Activated naive CD4-positive, alpha-beta T cell treated with anti-CD3 and anti-CD28 coated beads for 36 hours (primary cell): ENCODE results near the gene CAMSAP1. TPM values are rescaled to one million over a fixed set of nuclear protein-coding genes. Genes with fewer than 3 reads are reported as not detected.
"Not testable (repeated sequence)": the region's sequence is repeated elsewhere in the genome, so short reads cannot be mapped to it uniquely, and the experiment has no call there.

Experiments
- CTCF ChIA-PET: fragments of 350-600 bp; sonication (Branson Sonifier 250); formaldehyde crosslinking; loops from one replicate; lab custom pipeline; 2021; ENCODE audit warnings: antibody characterized with exemption; lab: Charles Lee
- DNase-seq: peaks from one replicate; pipeline ENCODE4 v3.0.0-alpha.2; 2020
- H3K27ac Mint-ChIP-seq: one replicate; pipeline ENCODE4 v1.8.0; 2021; ENCODE audit warnings: mild to moderate bottlenecking, mixed read lengths
- H3K27me3 Mint-ChIP-seq: one replicate; pipeline ENCODE4 v1.8.0; 2021; ENCODE audit warnings: low read depth, mixed read lengths
- H3K36me3 Mint-ChIP-seq: one replicate; pipeline ENCODE4 v1.8.0; 2021; ENCODE audit warnings: low read depth, mixed read lengths
- H3K4me1 Mint-ChIP-seq: one replicate; pipeline ENCODE4 v1.8.0; 2021; ENCODE audit warnings: low read depth, mixed read lengths
- H3K4me3 Mint-ChIP-seq: one replicate; pipeline ENCODE4 v1.8.0; 2021; ENCODE audit warnings: mild to moderate bottlenecking, moderate library complexity, mixed read lengths
- H3K9me3 Mint-ChIP-seq: one replicate; pipeline ENCODE4 v1.8.0; 2021; ENCODE audit warnings: mixed read lengths
- intact Hi-C: fragments of 100-400 bp; cut with micrococcal nuclease; formaldehyde crosslinking; loops from one replicate; pipeline ENCODE4 v1.15.1; 2023
- total RNA-seq, 2 experiments: library from RNA; stranded (reverse); gene quantifications; one replicate each; pipeline ENCODE4 v1.2.3, GENCODE V29; 2021

The CAMSAP1 gene
- total RNA-seq, 2 experiments from 2014 or later: 32.6 to 35.2 TPM

- H3K27me3 Mint-ChIP-seq: no peaks in the 10 kb centered on the region
- H3K4me1 Mint-ChIP-seq: peaks cover 31% of the 10 kb centered on the region
- no peak for DNase-seq
- H3K27ac Mint-ChIP-seq: no peak overlapping the region
- peaks cover 6% of the 10 kb centered on the region for H3K9me3 Mint-ChIP-seq
- CTCF ChIA-PET: no interaction called here
- no peak overlapping the region for H3K4me3 Mint-ChIP-seq
- intact Hi-C loops: no loop called here
- H3K36me3 Mint-ChIP-seq: peaks cover 12% of the 10 kb centered on the region
These were observed 16.2 kb upstream of the CAMSAP1 start for GRCh38 chr9:135923508-135923907.

DNA sequence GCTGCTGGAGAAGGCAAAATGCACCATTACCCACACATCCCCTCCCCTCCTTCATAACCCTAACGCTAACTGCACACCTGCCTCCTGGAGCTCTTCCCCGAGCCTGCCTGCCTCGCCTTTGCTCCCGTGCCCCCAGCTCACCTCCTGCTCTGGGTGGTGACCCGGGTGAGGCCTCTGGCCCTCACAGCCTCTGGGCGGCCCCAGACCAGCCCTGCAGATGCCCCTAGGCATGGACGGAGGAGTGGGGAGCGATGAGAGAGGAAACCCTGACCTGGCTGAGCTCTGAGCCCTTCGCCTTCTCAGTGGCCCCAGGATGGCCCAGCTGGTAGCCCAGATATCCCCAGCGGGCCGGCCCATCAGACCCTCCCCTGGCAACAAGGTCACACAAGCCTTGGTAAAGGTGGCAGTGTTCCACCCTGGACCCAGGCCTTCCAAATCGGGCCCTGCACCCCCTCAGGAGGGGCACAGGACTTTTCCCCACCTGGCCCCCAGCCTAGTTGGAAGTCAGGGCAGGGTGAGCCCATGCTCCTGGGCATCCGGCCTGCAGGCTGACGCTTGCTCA, 14.5 kb upstream of the CAMSAP1 start:
- no peak overlapping the region for H3K4me3 Mint-ChIP-seq
- peaks cover 17% of the 10 kb centered on the region for H3K36me3 Mint-ChIP-seq
- no peaks in the 10 kb centered on the region for H3K27me3 Mint-ChIP-seq
- intact Hi-C loops: no loop called here
- CTCF ChIA-PET: no interaction called here
- peaks cover 28% of the 10 kb centered on the region for H3K4me1 Mint-ChIP-seq
- H3K9me3 Mint-ChIP-seq: peaks cover 17% of the 10 kb centered on the region
- no peak for DNase-seq
- H3K27ac Mint-ChIP-seq: no peak overlapping the region

DNA sequence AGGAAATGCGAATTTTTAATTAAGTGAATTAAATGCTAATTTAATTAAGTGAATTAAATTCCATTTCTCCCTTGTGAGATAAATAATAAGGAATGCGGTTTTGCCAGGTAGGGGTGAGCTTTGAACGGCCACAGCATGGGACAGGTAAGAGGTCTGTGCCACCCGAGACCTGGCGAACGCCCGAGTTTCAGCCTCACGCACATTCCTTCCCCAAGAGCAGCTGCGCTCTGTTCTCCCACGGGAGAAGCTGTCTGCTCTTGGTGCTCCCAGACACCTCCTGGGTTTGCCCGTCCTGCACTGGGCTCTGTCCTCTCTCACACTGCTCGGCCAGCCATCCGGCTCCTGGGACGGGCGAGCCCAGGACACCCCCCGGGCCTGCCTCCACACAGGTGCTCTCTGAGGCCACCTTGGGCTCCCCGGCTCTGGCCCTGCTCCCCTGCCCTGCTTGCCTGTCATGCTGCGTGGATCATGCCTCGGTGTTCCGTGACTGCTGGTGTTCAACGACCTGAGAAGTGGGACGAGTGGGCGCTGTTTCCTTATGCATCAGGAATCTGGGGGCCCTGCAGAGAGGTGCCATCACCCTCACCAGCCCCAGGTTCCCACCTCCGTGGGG, 13.7 kb upstream of the CAMSAP1 start:
- CTCF ChIA-PET: no interaction called here
- DNase-seq: no peak
- Mint-ChIP-seq H3K4me3 (no peak overlapping the region), H3K9me3 (peaks cover 23% of the 10 kb centered on the region), H3K36me3 (peaks cover 24% of the 10 kb centered on the region), H3K27me3 (no peaks in the 10 kb centered on the region), H3K27ac (no peak overlapping the region), H3K4me1 (peaks cover 20% of the 10 kb centered on the region)
- intact Hi-C loops: no loop called here

DNA sequence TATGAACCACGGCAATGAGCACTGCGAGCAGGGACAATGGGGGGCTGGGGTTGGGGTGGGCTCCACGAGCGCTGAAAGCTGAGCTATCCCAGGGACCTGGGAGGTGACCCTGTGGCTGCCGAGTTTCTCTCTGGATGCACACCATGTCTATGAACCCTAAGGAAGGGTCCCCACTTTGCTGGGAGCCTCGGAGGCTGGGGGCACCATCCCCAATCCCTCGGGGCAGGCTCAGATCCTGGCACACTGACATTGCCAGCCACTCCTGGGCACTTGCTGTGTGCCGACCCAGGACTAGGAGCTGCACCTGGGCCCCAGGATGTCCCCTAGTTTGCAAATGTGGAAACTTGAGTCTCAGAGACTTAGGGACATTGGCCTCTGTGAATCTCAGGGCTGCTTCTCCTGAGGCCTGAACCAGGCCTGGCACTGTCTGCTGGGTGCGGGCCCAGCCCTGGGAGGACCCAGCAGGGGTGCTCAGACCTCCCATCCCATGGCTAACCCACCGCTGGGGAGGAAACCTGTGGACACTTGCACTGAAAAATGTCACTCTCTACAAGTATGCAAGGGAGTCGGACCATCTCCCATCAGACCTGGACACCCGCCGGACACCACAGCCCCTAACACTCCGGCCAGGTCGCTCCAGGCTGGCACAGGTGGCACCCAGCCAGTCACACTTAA, 13.0 kb upstream of the CAMSAP1 start:
- CTCF ChIA-PET: no interaction called here
- no peak for DNase-seq
- Mint-ChIP-seq H3K4me3 (no peak overlapping the region), H3K36me3 (peaks cover 27% of the 10 kb centered on the region), H3K27me3 (no peaks in the 10 kb centered on the region), H3K4me1 (peaks cover 13% of the 10 kb centered on the region), H3K9me3 (peaks cover 30% of the 10 kb centered on the region), H3K27ac (no peak overlapping the region)
- intact Hi-C loops: no loop called here

GRCh38 chr9:135919318-135919890, 12.1 kb upstream of the CAMSAP1 start:
- H3K9me3 Mint-ChIP-seq: peaks cover 40% of the 10 kb centered on the region
- H3K27ac Mint-ChIP-seq: no peak overlapping the region
- no peak for DNase-seq
- CTCF ChIA-PET: no interaction called here
- peaks cover 32% of the 10 kb centered on the region for H3K36me3 Mint-ChIP-seq
- H3K27me3 Mint-ChIP-seq: no peaks in the 10 kb centered on the region
- peaks cover 3% of the 10 kb centered on the region for H3K4me1 Mint-ChIP-seq
- intact Hi-C loops: no loop called here
- H3K4me3 Mint-ChIP-seq: no peak overlapping the region

- H3K4me1 Mint-ChIP-seq, H3K4me3 Mint-ChIP-seq, intact Hi-C loops, H3K27me3 Mint-ChIP-seq, H3K27ac Mint-ChIP-seq, CTCF ChIA-PET, DNase-seq: not testable (repeated sequence)
- Mint-ChIP-seq H3K9me3 (peaks cover 52% of the 10 kb centered on the region), H3K36me3 (peaks cover 63% of the 10 kb centered on the region)
These were observed 8.9 kb upstream of the CAMSAP1 start for GRCh38 chr9:135916227-135916626.

GRCh38 chr9:135914921-135915320, 7.6 kb upstream of the CAMSAP1 start:
- DNase-seq: no peak
- Mint-ChIP-seq H3K27ac (no peak overlapping the region), H3K4me3 (no peak overlapping the region), H3K36me3 (peaks cover 75% of the 10 kb centered on the region), H3K9me3 (peaks cover 52% of the 10 kb centered on the region), H3K4me1 (peaks cover 9% of the 10 kb centered on the region), H3K27me3 (no peaks in the 10 kb centered on the region)
- intact Hi-C loops: no loop called here
- CTCF ChIA-PET: no interaction called here

DNA sequence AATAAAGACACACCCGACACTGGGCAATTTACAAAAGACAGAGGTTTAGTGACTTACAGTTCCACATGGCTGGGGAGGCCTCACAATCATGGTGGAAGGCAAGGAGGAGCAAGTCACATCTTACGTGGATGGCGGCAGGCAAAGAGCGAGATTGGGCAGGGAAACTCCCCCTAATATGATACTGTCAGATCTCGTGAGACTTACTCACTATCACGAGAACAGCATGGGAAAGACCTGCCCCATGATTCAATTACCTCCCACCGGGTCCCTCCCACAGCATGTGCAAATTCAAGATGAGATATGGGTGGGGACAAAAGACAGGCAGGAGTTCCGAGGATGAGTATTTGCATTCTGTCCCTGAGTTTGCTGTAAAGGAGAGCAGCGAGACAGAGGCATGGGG, 3.9 kb upstream of the CAMSAP1 start:
- intact Hi-C loops, CTCF ChIA-PET, H3K27me3 Mint-ChIP-seq: not testable (repeated sequence)

DNA sequence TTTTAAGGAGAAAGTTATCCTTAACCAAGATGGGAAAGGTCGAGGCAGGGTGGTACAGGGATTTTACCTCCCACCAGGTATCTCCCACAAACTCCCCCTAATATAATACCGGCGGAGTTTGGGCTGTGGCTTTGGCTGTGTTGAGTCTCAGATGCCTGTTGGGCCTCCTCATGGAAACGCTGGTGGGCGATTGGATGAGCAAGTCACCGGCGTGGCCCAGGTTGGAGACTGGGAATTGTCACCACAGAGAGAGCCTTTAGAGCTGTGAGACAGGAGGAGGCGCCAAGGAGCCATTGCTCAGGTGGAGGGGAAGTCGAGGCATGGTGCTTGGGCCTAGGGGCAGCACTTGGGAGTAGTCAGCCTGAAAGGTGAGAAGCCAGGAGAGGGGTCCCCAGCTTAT, 3.4 kb upstream of the CAMSAP1 start:
- Mint-ChIP-seq H3K27ac (no peak overlapping the region), H3K4me1 (peaks cover 31% of the 10 kb centered on the region), H3K36me3 (peaks cover 67% of the 10 kb centered on the region), H3K9me3 (peaks cover 25% of the 10 kb centered on the region), H3K4me3 (no peak overlapping the region), H3K27me3 (no peaks in the 10 kb centered on the region)
- intact Hi-C loops: no loop called here
- CTCF ChIA-PET: no interaction called here
- DNase-seq: no peak

More for the DNA sequence above, 3.9 kb upstream of the CAMSAP1 start:
- Mint-ChIP-seq H3K9me3 (peaks cover 30% of the 10 kb centered on the region), H3K4me1 (peaks cover 26% of the 10 kb centered on the region), H3K36me3 (peaks cover 72% of the 10 kb centered on the region)
- DNase-seq, H3K27ac Mint-ChIP-seq, H3K4me3 Mint-ChIP-seq: not testable (repeated sequence)

DNA sequence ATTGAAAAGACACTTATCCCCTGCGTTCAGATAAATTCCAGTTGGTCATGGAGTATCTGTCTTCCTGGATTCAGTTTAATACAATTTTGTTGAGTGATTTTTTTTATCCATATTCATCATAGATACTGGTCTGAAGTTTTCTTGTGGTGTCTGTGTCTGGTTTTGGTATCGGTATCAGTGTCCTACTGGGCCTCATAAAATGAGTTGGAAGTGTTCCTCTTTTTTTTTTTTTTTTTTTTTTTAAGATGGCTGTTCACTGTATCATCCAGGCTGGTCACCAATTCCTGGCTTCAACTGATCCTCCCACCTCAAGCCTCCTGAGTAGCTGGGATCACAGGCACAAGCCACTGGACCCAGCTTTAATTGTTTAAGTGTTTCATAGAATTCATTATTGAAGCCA, 2.9 kb upstream of the CAMSAP1 start:
- Mint-ChIP-seq H3K4me1 (peaks cover 37% of the 10 kb centered on the region), H3K27me3 (no peaks in the 10 kb centered on the region), H3K36me3 (peaks cover 64% of the 10 kb centered on the region), H3K27ac (no peak overlapping the region), H3K4me3 (no peak overlapping the region), H3K9me3 (peaks cover 20% of the 10 kb centered on the region)
- DNase-seq: no peak
- intact Hi-C loops: no loop called here
- CTCF ChIA-PET: no interaction called here

- H3K9me3 Mint-ChIP-seq: peaks cover 11% of the 10 kb centered on the region
- no peak for DNase-seq
- peaks cover 61% of the 10 kb centered on the region for H3K36me3 Mint-ChIP-seq
- H3K4me3 Mint-ChIP-seq: peak overlapping the region; percentile 79
- intact Hi-C loops: loop anchor here (5.0 to 10.0 kb wide), 5 partner anchors 407 to 975 kb away; partner anchors contain the start of genes MRPS2, SEC16A, SNAPC4 and TRAF2
- CTCF ChIA-PET: no interaction called here
- H3K27me3 Mint-ChIP-seq: no peaks in the 10 kb centered on the region
- H3K27ac Mint-ChIP-seq: no peak overlapping the region
- H3K4me1 Mint-ChIP-seq: peaks cover 45% of the 10 kb centered on the region
These were observed 2.0 kb upstream of the CAMSAP1 start for GRCh38 chr9:135909371-135909770.

DNA sequence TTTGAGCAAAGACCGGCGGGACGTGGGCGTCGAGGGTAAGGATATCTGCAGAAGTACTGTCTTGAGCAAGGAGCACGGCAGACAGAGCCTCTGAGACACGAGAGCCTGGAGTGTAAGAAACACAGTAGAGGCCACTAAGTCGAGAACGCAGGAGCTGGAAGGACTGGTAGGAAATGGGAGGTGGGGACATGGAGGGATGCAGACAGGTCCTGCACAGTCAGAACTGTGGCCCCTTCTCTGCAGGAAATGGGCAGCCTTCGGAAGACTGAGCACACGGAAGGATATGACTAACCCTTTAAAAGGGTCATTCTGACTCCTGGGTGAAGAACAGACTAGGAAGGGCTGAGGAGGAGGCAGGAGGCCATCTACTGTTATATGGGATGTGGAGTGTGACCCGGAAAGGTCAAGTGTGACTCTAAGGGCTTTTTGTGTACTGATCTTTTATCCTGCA, 1.4 kb upstream of the CAMSAP1 start:
- H3K4me1 Mint-ChIP-seq: peaks cover 48% of the 10 kb centered on the region
- peaks cover 58% of the 10 kb centered on the region for H3K36me3 Mint-ChIP-seq
- intact Hi-C loops: loop anchor here (5.0 to 10.0 kb wide), 5 partner anchors 406 to 976 kb away; partner anchors contain the start of genes MRPS2, SEC16A, SNAPC4 and TRAF2
- H3K27me3 Mint-ChIP-seq: no peaks in the 10 kb centered on the region
- DNase-seq: no peak
- H3K4me3 Mint-ChIP-seq: peak overlapping the region; percentile 79
- peak overlapping the region; percentile 52 for H3K27ac Mint-ChIP-seq
- peaks cover 10% of the 10 kb centered on the region for H3K9me3 Mint-ChIP-seq
- CTCF ChIA-PET: no interaction called here
